OCI-LY1 (cell line): ENCODE data around the gene CHCHD6.

Experiments used
- EZH2 ChIP-seq: fragments of 200-600 bp; sonication (generic), shearing (Covaris generic); IDR thresholded peaks from 2 replicates; pipeline ENCODE4 v1.8.0; 2017; ENCODE audit warnings: borderline replicate concordance, mixed run types, mild to moderate bottlenecking, antibody characterized with exemption, low read length, moderate library complexity, mixed read lengths
- TF ChIP-seq, protein P1 (sequence below): fragments of 200-600 bp; sonication (generic), shearing (Covaris generic); IDR thresholded peaks from 2 replicates; pipeline ENCODE4 v1.5.1; 2017; ENCODE audit warnings: mild to moderate bottlenecking, antibody characterized with exemption, low read length, moderate library complexity, mixed read lengths

DNA sequence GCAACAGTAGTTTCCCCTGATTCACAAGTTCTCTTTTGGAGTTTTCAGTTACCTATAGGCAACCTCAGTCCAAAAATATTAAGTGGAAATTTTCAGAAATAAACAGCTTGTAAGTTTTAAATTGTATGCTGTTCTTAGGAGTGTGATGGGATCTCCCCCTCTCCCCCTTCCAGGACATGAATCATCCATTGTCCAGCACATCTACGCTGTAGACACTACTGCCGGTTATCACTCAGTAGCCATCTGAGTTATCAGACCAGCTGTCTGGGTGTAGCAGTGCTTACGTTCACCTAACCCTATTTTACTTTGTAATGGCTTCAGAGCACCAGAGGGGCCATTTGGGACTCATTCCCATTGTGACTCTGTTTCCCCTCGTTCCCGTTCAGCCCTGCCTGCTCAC, 182.2 kb downstream of the CHCHD6 start:
- TF ChIP-seq, protein P1, sequence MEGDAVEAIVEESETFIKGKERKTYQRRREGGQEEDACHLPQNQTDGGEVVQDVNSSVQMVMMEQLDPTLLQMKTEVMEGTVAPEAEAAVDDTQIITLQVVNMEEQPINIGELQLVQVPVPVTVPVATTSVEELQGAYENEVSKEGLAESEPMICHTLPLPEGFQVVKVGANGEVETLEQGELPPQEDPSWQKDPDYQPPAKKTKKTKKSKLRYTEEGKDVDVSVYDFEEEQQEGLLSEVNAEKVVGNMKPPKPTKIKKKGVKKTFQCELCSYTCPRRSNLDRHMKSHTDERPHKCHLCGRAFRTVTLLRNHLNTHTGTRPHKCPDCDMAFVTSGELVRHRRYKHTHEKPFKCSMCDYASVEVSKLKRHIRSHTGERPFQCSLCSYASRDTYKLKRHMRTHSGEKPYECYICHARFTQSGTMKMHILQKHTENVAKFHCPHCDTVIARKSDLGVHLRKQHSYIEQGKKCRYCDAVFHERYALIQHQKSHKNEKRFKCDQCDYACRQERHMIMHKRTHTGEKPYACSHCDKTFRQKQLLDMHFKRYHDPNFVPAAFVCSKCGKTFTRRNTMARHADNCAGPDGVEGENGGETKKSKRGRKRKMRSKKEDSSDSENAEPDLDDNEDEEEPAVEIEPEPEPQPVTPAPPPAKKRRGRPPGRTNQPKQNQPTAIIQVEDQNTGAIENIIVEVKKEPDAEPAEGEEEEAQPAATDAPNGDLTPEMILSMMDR = no peak
- no peak for TF ChIP-seq EZH2
